Erythroblast (primary cell): Measurements from ENCODE around the gene RNF4.

Experiments
- GATA1 ChIP-seq: IDR thresholded peaks from 2 replicates; pipeline ENCODE4 v1.6.1; 2011; ENCODE audit warnings: low read depth, mild to moderate bottlenecking, control low read depth, low read length, moderate library complexity
- POLR2A ChIP-seq: IDR thresholded peaks from 2 replicates; pipeline ENCODE4 v1.6.1; 2011; ENCODE audit warnings: mild to moderate bottlenecking, low read length

- no peak for TF ChIP-seq POLR2A
- no peak for TF ChIP-seq GATA1
Observed at GRCh38 chr4:2426069-2426397, 42.9 kb upstream of the RNF4 start.
